HG02885 (cell line): ENCODE data around the gene TFDP2.
"Not testable (repeated sequence)": the region's sequence is repeated elsewhere in the genome, so short reads cannot be mapped to it uniquely, and the experiment has no call there.

Experiments used
- ATAC-seq: cut with Tn5 transposase; IDR thresholded peaks from one replicate; pipeline ENCODE4 v1.9.1; 2021; ENCODE audit warnings: mild to moderate bottlenecking; ENCODE audit not compliant: unreplicated experiment, poor library complexity

Gene TFDP2

GRCh38 chr3:141979050-141979671 lies 170.2 kb downstream of the TFDP2 start:
- ATAC-seq = no peak

GRCh38 chr3:141974777-141975176 lies 174.6 kb downstream of the TFDP2 start:
- ATAC-seq = not testable (repeated sequence)

GRCh38 chr3:141972399-141972798 lies 176.9 kb downstream of the TFDP2 start:
- ATAC-seq = no peak

GRCh38 chr3:141971571-141971970 lies 177.8 kb downstream of the TFDP2 start:
- no peak for ATAC-seq

GRCh38 chr3:141969711-141970110 lies 179.6 kb downstream of the TFDP2 start:
- ATAC-seq = no peak

- ATAC-seq = no peak
Observed at GRCh38 chr3:141965471-141965870, 183.9 kb downstream of the TFDP2 start.

GRCh38 chr3:141963301-141963700 lies 186.0 kb downstream of the TFDP2 start:
- ATAC-seq = no peak

GRCh38 chr3:141960731-141961130 lies 188.6 kb downstream of the TFDP2 start:
- no peak for ATAC-seq

- no peak for ATAC-seq
Observed at GRCh38 chr3:141959589-141960554, 189.5 kb downstream of the TFDP2 start.

- ATAC-seq = no peak
Observed at GRCh38 chr3:141955175-141955574, 194.2 kb downstream of the TFDP2 start.

- ATAC-seq = no peak
Observed at GRCh38 chr3:141952611-141953010, 196.7 kb downstream of the TFDP2 start.

- ATAC-seq = no peak
Observed at GRCh38 chr3:141950572-141951493, 198.5 kb downstream of the TFDP2 start.

- ATAC-seq = no peak
Observed at GRCh38 chr3:141949972-141950371, 199.4 kb downstream of the TFDP2 start.

- no peak for ATAC-seq
Observed at GRCh38 chr3:141949399-141949798, 199.9 kb downstream of the TFDP2 start.

- no peak for ATAC-seq
Observed at GRCh38 chr3:141945726-141946485, 203.4 kb downstream of the TFDP2 start.

GRCh38 chr3:141942006-141942405 lies 207.3 kb downstream of the TFDP2 start:
- no peak for ATAC-seq

- ATAC-seq = no peak
Observed at GRCh38 chr3:141941093-141941492, 208.3 kb downstream of the TFDP2 start.

GRCh38 chr3:141940194-141940776 lies 209.1 kb downstream of the TFDP2 start:
- ATAC-seq = no peak

- ATAC-seq = no peak
Observed at GRCh38 chr3:141939759-141940158, 209.6 kb downstream of the TFDP2 start.
